Stimulated activated CD8-positive, alpha-beta memory T cell treated with anti-CD3 and anti-CD28 coated beads, Interleukin-7, amount 100 ng/mL, for 24 hours (primary cell): ENCODE data around the gene MYL3.

Experiments
- DNase-seq: peaks from one replicate; pipeline ENCODE4 v3.0.0-alpha.2; 2020; ENCODE audit warnings: low read depth

The MYL3 gene

GRCh38 chr3:46849686-46850467, 13.4 kb downstream of the MYL3 start:
- no peak for DNase-seq

DNA sequence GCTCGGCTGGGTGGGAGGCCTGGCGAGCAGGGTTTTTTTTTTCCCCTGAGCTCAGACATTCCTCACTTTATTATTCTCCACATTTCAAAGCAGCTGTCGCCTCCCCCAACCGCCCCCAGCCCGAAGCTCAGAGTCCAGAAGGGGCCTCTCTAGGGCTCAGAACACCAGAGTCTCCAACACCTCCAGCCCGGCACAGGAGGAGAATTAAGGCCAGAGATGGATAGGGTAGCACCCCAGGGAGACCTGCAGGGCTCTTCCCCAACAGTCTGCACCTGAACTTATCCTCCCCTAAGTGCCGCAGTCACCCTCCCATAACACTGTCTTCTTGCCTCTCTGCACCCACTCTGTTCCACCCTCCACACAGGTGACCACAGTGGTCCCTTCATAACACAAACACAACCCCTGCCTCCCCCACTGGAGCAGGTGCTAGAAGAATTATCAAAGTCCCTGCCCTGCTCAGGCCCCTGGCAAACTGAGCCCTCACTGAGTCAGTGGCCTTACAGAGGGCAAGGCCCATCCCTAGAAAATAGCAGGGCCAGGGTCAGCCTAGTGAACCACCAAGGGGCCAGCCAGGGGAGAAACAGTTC, 14.1 kb downstream of the MYL3 start:
- DNase-seq: no peak

- DNase-seq: no peak
Observed at GRCh38 chr3:46848271-46849044, 14.8 kb downstream of the MYL3 start.

GRCh38 chr3:46847744-46848143, 15.5 kb downstream of the MYL3 start:
- DNase-seq: no peak

- no peak for DNase-seq
Observed at GRCh38 chr3:46846624-46847542, 16.4 kb downstream of the MYL3 start.

GRCh38 chr3:46845860-46846623, 17.2 kb downstream of the MYL3 start:
- peak; percentile 38 for DNase-seq

DNA sequence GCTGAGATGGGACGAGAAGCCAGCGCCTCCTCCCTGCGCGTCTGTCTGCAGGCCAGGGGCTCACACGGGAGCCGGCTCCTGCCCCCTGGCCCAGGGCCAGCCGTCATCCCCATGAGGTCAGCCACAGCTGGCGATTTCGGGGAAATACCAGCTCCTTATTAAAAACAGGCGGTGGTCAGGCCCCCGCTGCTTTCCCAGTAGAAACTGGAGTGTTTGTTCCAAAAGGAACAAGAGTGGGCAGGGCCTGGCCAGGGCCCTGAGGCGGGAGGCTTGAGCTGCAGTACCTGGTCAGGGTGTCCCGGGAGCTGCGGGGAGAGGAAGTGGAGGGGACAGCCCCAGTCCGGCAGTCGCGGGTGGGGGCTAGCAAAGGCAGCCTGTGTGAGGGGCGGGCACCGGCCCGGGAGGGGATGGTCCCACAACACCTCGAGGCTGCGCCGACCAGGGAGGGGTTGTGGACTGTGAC, 17.8 kb downstream of the MYL3 start:
- DNase-seq: no peak

- DNase-seq: no peak
Observed at GRCh38 chr3:46844881-46845312, 18.3 kb downstream of the MYL3 start.

DNA sequence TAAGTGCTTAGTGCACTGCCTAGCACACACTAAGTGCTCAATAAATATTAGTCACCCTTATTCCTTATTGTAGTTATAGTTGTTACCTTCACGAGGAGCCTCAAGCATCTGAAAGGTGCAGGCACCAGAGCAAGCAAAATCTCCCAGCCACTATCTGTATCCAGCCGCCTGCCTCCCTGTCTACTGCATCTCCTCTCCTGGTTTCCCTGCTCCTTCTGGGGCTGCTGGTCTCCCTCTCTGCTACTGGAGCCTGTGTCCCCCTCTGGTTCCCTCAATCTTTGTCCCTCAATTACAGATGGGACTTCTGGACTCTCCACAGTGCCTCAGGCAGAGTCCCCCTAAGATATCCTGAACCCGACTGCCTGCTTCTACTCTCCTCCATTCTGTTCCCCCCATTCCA, 18.8 kb downstream of the MYL3 start:
- no peak for DNase-seq

DNA sequence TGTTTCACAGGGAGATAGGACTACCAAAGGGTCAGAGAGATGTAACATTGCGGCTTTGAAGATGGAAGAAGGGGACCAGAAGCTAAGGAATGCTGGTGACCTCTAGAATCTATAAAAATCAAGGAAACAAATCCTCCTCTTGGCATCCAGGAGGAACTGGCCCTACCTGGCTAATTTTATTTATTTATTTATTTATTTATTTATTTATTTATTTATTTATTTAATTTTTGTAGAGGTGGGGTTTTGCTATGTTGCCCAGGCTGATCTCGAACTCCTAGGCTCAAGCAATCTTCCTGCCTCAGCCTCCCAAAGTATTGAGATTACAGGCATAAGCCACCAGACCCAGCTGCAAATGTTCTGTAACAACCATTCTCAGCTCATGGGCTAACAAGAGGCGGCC, 19.7 kb downstream of the MYL3 start:
- DNase-seq: no peak

GRCh38 chr3:46840491-46840890, 22.8 kb downstream of the MYL3 start:
- no peak for DNase-seq

- no peak for DNase-seq
Observed at GRCh38 chr3:46838301-46838700, 24.9 kb downstream of the MYL3 start.

- DNase-seq: no peak
Observed at GRCh38 chr3:46835491-46835890, 27.8 kb downstream of the MYL3 start.

DNA sequence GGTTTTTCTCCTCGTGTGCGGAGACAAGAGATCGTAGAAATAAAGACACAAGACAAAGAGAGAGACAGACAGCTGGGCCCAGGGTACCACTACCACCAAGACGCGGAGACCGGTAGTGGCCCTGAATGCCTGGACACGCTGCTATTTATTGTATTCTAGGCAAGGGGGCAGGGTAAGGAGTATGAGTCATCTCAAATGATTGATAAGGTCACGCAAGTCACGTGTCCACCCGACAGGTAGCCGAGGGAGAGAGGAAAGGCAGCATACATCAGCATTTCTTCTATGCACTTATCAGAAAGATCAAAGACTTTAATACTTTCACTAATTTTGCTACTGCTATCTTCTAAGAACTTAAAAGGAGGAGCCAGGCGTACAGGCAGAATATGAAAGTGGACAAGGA, 28.2 kb downstream of the MYL3 start:
- no peak for DNase-seq

DNA sequence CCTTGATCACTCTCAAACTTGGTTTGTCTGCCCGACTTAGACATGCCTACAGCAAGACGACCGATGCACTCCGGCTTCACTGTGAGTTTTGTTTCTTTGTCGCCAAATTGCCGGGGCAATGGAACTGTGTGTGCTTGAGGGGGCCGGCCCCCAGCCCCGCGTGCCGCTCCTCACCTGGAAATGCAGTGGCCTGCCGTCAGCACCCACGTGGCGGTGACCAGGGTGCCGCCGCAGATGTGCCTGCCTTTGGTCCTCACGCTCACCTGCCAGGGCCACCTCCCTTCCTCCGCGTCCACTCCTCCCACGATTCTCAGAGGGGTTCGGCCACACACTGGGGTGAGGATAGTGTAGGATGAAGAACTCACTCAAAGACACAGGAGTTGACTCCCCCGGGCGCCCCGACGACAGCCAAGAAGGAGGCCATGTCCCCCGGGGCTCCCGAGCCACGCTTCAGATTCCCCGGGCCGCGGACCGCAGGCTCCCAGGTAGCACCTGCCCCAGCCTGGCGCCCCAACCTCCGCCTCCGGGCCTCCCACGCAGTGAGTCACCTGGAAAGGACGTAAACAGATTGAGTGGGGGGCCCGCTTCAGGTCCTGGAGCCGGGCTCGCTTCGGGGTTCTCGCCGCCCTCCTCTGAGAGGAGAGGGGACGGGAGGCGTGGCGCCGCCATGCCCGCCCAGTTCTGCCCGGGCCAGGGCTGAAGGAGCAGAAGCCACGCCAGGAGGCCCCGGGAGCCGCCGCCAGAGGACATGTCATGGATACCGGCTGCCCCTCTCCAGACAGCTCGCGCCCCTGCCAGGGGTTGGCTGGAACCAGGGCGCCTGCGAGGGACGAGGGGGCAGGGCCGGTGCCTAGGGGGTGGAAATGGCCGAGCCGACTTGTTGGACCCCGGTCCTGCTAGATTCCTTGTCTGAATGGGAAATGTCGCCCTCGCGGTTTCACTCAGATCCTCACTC, 29.6 kb downstream of the MYL3 start:
- no peak for DNase-seq

DNA sequence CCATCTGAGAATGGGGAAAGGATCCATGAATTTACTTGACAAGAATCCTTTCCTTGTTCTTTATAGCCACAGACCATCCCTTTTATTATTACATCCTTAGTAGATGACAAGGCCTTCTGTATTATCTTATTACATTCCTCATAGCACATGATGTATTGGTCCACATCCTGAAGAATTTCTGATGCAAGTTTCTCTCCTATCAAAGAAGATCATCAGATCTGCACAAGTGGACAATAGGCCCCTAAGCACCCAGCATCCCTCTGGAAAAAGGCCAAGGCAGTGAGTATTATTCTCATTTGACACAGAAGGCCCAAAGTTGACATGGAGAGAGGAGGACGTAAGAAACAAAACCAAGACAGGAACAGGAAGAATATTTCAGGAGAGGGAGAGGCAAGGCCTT, 31.4 kb downstream of the MYL3 start:
- DNase-seq: no peak

GRCh38 chr3:46831316-46831715, 31.9 kb downstream of the MYL3 start:
- DNase-seq: no peak

DNA sequence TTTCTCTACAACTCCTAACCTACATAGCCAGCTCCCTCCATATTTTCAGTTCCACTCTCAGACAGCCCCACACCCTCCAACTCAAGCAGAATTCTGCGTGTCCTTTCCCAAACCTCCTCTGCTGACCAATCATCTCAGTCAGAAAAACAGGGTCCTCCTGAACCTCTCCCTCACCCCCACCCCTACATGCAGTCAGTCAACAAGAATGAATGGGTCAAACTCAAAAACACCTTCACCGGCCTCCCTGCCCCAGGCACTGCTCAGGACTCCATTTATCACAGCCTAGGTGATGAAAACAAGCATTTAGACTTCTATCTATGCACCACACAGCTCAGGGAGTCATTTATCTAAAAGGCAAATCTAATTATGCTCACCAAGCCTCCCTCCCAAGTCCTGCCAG, 32.4 kb downstream of the MYL3 start:
- no peak for DNase-seq

DNA sequence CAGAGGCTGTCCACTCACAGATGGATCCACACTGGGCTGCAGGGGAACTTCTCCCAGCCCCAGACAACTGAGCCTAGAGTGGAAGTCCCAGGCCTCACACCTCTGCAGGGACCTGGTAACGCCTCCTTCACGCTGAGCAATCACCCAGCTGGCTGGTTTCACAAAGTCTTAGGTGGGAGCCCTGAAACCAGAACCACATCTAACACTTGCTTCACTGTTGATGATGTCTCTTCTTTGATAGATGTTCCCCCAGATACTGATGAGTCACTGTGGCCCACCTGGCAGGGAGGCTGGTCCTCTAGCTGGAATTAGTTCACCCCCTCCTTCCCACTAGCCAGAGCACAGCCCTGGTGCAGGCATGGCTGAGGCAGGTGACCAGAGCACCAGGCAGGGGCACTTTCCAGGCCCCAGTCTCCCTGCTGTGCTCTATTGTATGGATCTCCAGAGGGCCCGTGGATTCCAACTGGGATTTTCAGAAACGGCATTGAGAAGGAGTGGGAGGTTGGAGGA, 33.5 kb downstream of the MYL3 start:
- peak; percentile 16 for DNase-seq

DNA sequence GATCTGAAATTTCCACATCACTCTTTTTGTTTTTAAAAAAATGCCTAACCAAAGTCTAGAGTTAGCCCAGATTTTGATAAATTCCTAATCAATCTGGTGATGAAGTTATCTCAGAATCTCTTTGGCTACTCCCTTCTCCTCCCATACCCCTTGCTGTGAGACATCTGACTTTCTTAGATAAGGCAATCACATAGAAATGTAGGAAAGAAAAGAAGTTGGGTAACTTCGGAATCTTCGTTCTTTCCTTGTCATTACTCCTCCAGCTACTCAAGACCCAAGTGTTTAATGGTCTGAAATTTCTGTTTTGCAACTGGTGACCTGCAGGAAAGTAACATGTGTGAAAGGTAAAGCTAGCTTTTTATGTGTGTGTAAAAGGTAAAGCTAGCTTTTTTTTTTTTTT, 37.8 kb downstream of the MYL3 start:
- DNase-seq: no peak
